Nephron progenitor cell (in vitro differentiated cells): ENCODE results near the gene PTPRC.

Source experiments
- DNase-seq: peaks from one replicate; pipeline ENCODE4 v3.0.0; 2021
- H3K27ac Mint-ChIP-seq: 2 replicates; pipeline ENCODE4 v1.8.0; 2021; ENCODE audit warnings: mild to moderate bottlenecking, moderate library complexity, mixed read lengths
- H3K27me3 Mint-ChIP-seq: 2 replicates; pipeline ENCODE4 v1.8.0; 2021; ENCODE audit warnings: mild to moderate bottlenecking, low read depth, mixed read lengths; ENCODE audit not compliant: poor library complexity
- H3K36me3 Mint-ChIP-seq: 2 replicates; pipeline ENCODE4 v1.8.0; 2021; ENCODE audit warnings: low read depth, mixed read lengths
- H3K4me1 Mint-ChIP-seq: 2 replicates; pipeline ENCODE4 v1.8.0; 2021; ENCODE audit warnings: mixed read lengths
- H3K4me3 Mint-ChIP-seq: 2 replicates; pipeline ENCODE4 v1.8.0; 2021; ENCODE audit warnings: mild to moderate bottlenecking, moderate library complexity, mixed read lengths
- H3K9me3 Mint-ChIP-seq: 2 replicates; pipeline ENCODE4 v1.8.0; 2021; ENCODE audit warnings: mild to moderate bottlenecking, moderate library complexity, mixed read lengths
- CTCF ChIP-seq: fragments of 200-600 bp; sonication (generic); IDR thresholded peaks from 2 replicates; pipeline ENCODE4 v1.5.0; 2021; ENCODE audit warnings: antibody characterized with exemption

PTPRC gene

GRCh38 chr1:198623752-198624647 lies 14.8 kb upstream of the PTPRC start:
- no peak for TF ChIP-seq CTCF
- Mint-ChIP-seq H3K4me1 (peaks cover 18% of the 10 kb centered on the region), H3K27ac (no peak overlapping the region), H3K27me3 (no peaks in the 10 kb centered on the region), H3K9me3 (no peaks in the 10 kb centered on the region), H3K4me3 (no peak overlapping the region), H3K36me3 (no peaks in the 10 kb centered on the region)
- no peak for DNase-seq

- Mint-ChIP-seq H3K4me1 (peaks cover 18% of the 10 kb centered on the region), H3K9me3 (no peaks in the 10 kb centered on the region), H3K4me3 (no peak overlapping the region), H3K27ac (no peak overlapping the region), H3K36me3 (no peaks in the 10 kb centered on the region), H3K27me3 (no peaks in the 10 kb centered on the region)
- TF ChIP-seq CTCF: no peak
- DNase-seq: no peak
Measured at GRCh38 chr1:198624648-198624980, 14.2 kb upstream of the PTPRC start.

GRCh38 chr1:198627436-198628066 lies 11.3 kb upstream of the PTPRC start:
- DNase-seq: no peak
- H3K27ac Mint-ChIP-seq: no peak overlapping the region
- H3K27me3 Mint-ChIP-seq: no peaks in the 10 kb centered on the region
- no peaks in the 10 kb centered on the region for H3K9me3 Mint-ChIP-seq
- peaks cover 3% of the 10 kb centered on the region for H3K4me1 Mint-ChIP-seq
- TF ChIP-seq CTCF: no peak
- no peak overlapping the region for H3K4me3 Mint-ChIP-seq
- H3K36me3 Mint-ChIP-seq: no peaks in the 10 kb centered on the region

GRCh38 chr1:198628067-198628455 lies 10.8 kb upstream of the PTPRC start:
- H3K27me3 Mint-ChIP-seq: no peaks in the 10 kb centered on the region
- no peaks in the 10 kb centered on the region for H3K9me3 Mint-ChIP-seq
- no peak overlapping the region for H3K4me3 Mint-ChIP-seq
- no peak for TF ChIP-seq CTCF
- H3K27ac Mint-ChIP-seq: no peak overlapping the region
- no peak for DNase-seq
- no peaks in the 10 kb centered on the region for H3K36me3 Mint-ChIP-seq
- H3K4me1 Mint-ChIP-seq: no peaks in the 10 kb centered on the region

GRCh38 chr1:198629610-198630009 lies 9.2 kb upstream of the PTPRC start:
- H3K27ac Mint-ChIP-seq: no peak overlapping the region
- H3K36me3 Mint-ChIP-seq: no peaks in the 10 kb centered on the region
- no peak overlapping the region for H3K4me3 Mint-ChIP-seq
- H3K4me1 Mint-ChIP-seq: no peaks in the 10 kb centered on the region
- no peak for DNase-seq
- H3K27me3 Mint-ChIP-seq: no peaks in the 10 kb centered on the region
- TF ChIP-seq CTCF: no peak
- H3K9me3 Mint-ChIP-seq: no peaks in the 10 kb centered on the region

GRCh38 chr1:198630863-198631262 lies 8.0 kb upstream of the PTPRC start:
- Mint-ChIP-seq H3K27me3 (no peaks in the 10 kb centered on the region), H3K27ac (no peak overlapping the region)

More at GRCh38 chr1:198630863-198631262, 8.0 kb upstream of the PTPRC start:
- H3K36me3 Mint-ChIP-seq: no peaks in the 10 kb centered on the region
- DNase-seq: no peak
- no peak overlapping the region for H3K4me3 Mint-ChIP-seq
- TF ChIP-seq CTCF: no peak
- H3K4me1 Mint-ChIP-seq: no peaks in the 10 kb centered on the region
- no peaks in the 10 kb centered on the region for H3K9me3 Mint-ChIP-seq
